Lung (tissue), 12 donors: ENCODE data around the gene ZG16B. TPM values are rescaled to one million over a fixed set of nuclear protein-coding genes. Genes with fewer than 3 reads are reported as not detected.

Source experiments
- ATAC-seq: fragments of 200-7000 bp; cut with Tn5 transposase; one replicate; pipeline ENCODE4 v1.9.1; 2020; ENCODE audit warnings: moderate number of reproducible peaks; ENCODE audit not compliant: insufficient read depth, low FRiP score
- DNase-seq, 3 donors: peaks; one replicate each; pipeline ENCODE4 v3.0.0-alpha.2; 2013 to 2017
- H3K27ac ChIP-seq, 2 donors: one replicate each; pipeline ENCODE4 v1.5.1; 2013; ENCODE audit warnings: mild to moderate bottlenecking in 2 of 2, moderate library complexity in 2 of 2, control low read depth in 1 of 2, inconsistent platforms in 1 of 2, low read depth in 1 of 2, low read length in 1 of 2
- H3K27me3 ChIP-seq, 3 donors: one replicate each; pipeline ENCODE4 v1.5.1; 2013; ENCODE audit warnings: low read length in 2 of 3; ENCODE audit not compliant: control insufficient read depth in 3 of 3, insufficient read depth in 3 of 3
- H3K36me3 ChIP-seq, 4 donors: one replicate each; pipeline ENCODE4 v1.5.1; 2013; ENCODE audit warnings: low read length in 4 of 4, mild to moderate bottlenecking in 1 of 4, moderate library complexity in 1 of 4; ENCODE audit not compliant: control insufficient read depth in 4 of 4, insufficient read depth in 4 of 4
- H3K4me1 ChIP-seq, 5 donors: one replicate each; pipeline ENCODE4 v1.5.1; 2013; ENCODE audit warnings: low read length in 5 of 5, mild to moderate bottlenecking in 2 of 5, moderate library complexity in 1 of 5; ENCODE audit not compliant: control insufficient read depth in 5 of 5, insufficient read depth in 5 of 5
- H3K4me3 ChIP-seq: one replicate; pipeline ENCODE4 v1.5.1; 2013; ENCODE audit warnings: mild to moderate bottlenecking, control low read depth, moderate library complexity
- H3K9ac ChIP-seq, 2 donors: one replicate each; pipeline ENCODE4 v1.5.1; 2013; ENCODE audit warnings: low read length in 2 of 2, control low read depth in 1 of 2; ENCODE audit not compliant: insufficient read depth in 1 of 2
- H3K9me3 ChIP-seq, 4 donors: one replicate each; pipeline ENCODE4 v1.5.1; 2013; ENCODE audit warnings: low read length in 3 of 4, mild to moderate bottlenecking in 1 of 4, moderate library complexity in 1 of 4; ENCODE audit not compliant: control insufficient read depth in 4 of 4, insufficient read depth in 3 of 4
- WGBS, 2 donors: extraction: QIAGEN DNeasy Blood & Tissue Kit; methylation state at CpG; one replicate each; pipeline ENCODE4 v1.1.7; 2013; 5-methylcytosine and 5-hydroxymethylcytosine counted together
- polyA plus RNA-seq, 2 donors: library from polyadenylated mRNA; stranded (reverse); fragments of 200-250 nt; gene quantifications; one replicate each; pipeline ENCODE4 v1.2.1, GENCODE V29; 2013
- total RNA-seq, 2 donors: library from RNA; depleted of rRNA in 1 of 2; stranded (reverse); fragments of >200 nt in 1 of 2; gene quantifications; one replicate each; pipeline ENCODE4 v1.2.1, GENCODE V29; 2014 to 2021
- TF ChIP-seq, protein P1 (sequence below): IDR thresholded peaks from 2 replicates; pipeline ENCODE4 v1.5.1; 2012; ENCODE audit warnings: mild to moderate bottlenecking; ENCODE audit errors: control extremely low read depth, extremely low read depth
- donor health status: control.
- donor health status: control.
- donor health status: Bipolar disorder and iron deficiency.
- donor health status: healthy.
- donor health status: DM: yes; HTN: yes; CAD: no.

The ZG16B gene
- total and polyA plus RNA-seq, 4 donors, result 2.1 to 6.1 (median 4.3) TPM

DNA sequence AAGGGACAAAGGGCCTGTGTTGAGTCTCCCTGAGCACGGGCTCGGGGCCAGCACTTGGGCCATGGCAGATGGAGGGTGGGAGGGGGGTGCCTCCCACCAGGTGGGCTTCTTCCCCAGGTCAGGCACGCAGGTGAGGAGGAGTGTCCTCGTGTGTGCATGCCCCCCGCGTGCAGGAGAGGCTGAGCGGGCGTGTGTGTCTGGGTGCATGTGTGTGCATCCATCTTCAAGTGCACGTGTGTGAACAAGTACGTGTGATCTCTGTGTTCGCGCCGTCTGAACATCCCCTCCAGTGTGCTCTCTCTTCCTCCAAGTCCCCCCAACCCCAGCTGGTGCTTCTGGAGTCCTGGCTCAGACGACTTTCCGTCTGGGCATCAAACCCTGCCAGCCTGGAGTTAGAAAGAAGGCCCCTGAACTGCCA lies 2.7 kb upstream of the ZG16B start:
- H3K4me3 ChIP-seq, result no peak overlapping the region
- H3K4me1 ChIP-seq, result peaks cover 0 to 13% (median 0%) of the 10 kb centered on the region in 5 donors
- WGBS, 2 donors, result 84 to 85% methylated on average over 15 of the region's 15 CpGs
- H3K9me3 ChIP-seq, result no peaks in the 10 kb centered on the region
- H3K9ac ChIP-seq, result no peak overlapping the region
- ATAC-seq, result no peak
- no peak overlapping the region for H3K27ac ChIP-seq
- H3K27me3 ChIP-seq, result no peaks in the 10 kb centered on the region
- DNase-seq, result no peak
- H3K36me3 ChIP-seq, result no peaks in the 10 kb centered on the region
- TF ChIP-seq, protein P1, sequence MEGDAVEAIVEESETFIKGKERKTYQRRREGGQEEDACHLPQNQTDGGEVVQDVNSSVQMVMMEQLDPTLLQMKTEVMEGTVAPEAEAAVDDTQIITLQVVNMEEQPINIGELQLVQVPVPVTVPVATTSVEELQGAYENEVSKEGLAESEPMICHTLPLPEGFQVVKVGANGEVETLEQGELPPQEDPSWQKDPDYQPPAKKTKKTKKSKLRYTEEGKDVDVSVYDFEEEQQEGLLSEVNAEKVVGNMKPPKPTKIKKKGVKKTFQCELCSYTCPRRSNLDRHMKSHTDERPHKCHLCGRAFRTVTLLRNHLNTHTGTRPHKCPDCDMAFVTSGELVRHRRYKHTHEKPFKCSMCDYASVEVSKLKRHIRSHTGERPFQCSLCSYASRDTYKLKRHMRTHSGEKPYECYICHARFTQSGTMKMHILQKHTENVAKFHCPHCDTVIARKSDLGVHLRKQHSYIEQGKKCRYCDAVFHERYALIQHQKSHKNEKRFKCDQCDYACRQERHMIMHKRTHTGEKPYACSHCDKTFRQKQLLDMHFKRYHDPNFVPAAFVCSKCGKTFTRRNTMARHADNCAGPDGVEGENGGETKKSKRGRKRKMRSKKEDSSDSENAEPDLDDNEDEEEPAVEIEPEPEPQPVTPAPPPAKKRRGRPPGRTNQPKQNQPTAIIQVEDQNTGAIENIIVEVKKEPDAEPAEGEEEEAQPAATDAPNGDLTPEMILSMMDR, result no peak

DNA sequence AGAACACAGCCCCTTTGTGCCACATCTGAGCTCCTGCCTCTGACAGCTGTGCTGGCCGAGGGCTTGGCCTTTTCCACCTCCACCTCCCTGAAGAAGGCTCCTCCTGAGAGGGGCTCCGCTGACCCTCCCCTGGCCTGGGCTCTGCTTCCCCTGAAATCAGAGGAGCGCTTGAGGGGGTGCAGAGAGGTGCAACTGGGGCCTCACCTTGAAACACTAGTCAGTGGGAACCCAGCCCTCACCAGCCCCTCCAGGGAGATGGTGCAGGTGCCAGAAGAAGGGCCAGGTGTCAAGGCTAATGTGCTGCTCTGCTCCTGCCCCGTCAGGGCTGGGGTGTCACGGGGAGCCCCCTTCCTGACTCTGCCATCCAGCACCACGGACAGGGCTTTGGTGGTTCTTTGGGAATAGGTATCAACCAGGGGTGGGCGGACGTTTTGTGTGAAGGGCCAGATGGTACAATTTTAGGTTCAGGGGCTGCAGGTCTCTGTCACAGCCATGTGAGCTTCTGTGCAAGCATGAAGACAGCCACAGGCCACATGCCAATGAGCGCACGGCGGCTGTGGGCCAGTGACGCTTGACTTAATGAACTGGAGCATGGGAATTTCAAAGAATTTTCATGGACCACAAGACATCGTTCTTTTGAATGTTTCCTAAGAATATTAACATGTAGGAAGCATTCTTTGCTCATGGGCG lies 2.1 kb upstream of the ZG16B start:
- Histone ChIP-seq H3K9me3 (no peaks in the 10 kb centered on the region), H3K27me3 (no peaks in the 10 kb centered on the region), H3K9ac (no peak overlapping the region), H3K4me3 (no peak overlapping the region), H3K4me1 (peaks cover 0 to 13% (median 0%) of the 10 kb centered on the region in 5 donors), H3K36me3 (no peaks in the 10 kb centered on the region), H3K27ac (no peak overlapping the region)
- no peak for DNase-seq
- TF ChIP-seq, protein P1, result no peak
- WGBS, 2 donors, result 83 to 85% methylated on average over 14 of the region's 14 CpGs
- ATAC-seq, result no peak

DNA sequence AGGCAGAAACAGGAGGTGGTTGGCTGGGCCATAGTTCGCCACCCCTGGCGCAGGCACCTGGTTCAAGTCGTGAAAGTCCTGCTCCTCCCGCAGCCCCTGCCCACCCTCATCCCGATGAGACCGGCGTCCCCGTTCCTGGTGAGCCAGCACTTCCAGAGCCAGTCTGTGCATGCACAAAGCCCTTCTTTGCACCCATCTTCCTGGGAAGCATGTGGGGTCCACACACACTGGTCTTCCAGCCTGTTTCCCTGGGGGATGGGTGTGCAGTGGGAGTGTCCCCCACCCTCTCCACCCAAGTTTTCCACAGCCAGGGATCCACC lies 1.6 kb upstream of the ZG16B start:
- Histone ChIP-seq H3K36me3 (no peaks in the 10 kb centered on the region), H3K9ac (no peak overlapping the region), H3K4me1 (peaks cover 0 to 13% (median 0%) of the 10 kb centered on the region in 5 donors), H3K4me3 (no peak overlapping the region), H3K27me3 (no peaks in the 10 kb centered on the region), H3K9me3 (no peaks in the 10 kb centered on the region), H3K27ac (no peak overlapping the region)
- no peak for ATAC-seq
- WGBS, 2 donors, result 87 to 96% methylated on average over 8 of the region's 8 CpGs
- TF ChIP-seq, protein P1, result no peak
- DNase-seq, result no peak
